ENCODE results near the gene SPOUT1. TPM values are rescaled to one million over a fixed set of nuclear protein-coding genes. Genes with fewer than 3 reads are reported as not detected.

SPOUT1 gene, protein sequence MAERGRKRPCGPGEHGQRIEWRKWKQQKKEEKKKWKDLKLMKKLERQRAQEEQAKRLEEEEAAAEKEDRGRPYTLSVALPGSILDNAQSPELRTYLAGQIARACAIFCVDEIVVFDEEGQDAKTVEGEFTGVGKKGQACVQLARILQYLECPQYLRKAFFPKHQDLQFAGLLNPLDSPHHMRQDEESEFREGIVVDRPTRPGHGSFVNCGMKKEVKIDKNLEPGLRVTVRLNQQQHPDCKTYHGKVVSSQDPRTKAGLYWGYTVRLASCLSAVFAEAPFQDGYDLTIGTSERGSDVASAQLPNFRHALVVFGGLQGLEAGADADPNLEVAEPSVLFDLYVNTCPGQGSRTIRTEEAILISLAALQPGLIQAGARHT
- 14.0 and 15.2 TPM in 2 replicates for total RNA-seq

DNA sequence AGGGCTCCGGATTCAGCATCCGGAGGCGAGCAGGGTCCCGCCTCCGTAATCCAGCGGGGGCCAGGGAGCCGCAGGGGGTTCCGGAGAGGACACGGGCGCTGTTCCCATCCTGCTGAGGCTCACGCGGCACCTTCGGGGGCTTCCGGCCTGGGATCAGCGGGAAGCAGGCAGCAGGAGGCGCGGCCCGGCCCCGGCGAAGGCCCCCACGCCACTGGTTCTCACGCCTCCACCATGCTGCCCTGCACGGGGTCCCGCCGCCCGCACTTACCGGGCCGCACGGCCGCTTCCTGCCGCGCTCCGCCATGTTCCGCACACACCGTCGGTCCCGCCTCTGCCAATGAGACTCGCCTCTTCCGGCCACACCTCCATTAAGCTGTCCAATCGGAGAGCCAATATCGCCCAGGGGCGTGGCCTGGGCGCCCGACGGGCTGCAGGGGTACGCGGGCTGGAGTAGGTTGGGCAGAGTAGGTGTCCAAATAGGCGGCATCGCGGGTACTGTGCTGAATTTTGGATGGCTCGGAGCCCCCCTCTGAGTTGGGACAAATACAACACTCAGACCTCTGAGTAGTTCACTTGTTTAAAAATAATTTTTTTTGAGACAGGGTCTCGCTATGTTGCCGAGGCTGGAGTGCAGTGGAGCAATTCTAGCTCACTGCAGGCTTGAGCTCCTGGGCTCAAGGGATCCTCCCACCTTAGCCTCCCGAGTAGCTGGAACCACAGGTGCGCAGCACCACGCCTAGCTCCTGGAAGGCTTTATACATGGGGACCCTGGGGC, at the start of gene SPOUT1:
TSS of gene SPOUT1 (minus strand) at position 318 of the 775 bp plus-strand sequence. CDS start at position 304, 14 bp downstream.

DNA sequence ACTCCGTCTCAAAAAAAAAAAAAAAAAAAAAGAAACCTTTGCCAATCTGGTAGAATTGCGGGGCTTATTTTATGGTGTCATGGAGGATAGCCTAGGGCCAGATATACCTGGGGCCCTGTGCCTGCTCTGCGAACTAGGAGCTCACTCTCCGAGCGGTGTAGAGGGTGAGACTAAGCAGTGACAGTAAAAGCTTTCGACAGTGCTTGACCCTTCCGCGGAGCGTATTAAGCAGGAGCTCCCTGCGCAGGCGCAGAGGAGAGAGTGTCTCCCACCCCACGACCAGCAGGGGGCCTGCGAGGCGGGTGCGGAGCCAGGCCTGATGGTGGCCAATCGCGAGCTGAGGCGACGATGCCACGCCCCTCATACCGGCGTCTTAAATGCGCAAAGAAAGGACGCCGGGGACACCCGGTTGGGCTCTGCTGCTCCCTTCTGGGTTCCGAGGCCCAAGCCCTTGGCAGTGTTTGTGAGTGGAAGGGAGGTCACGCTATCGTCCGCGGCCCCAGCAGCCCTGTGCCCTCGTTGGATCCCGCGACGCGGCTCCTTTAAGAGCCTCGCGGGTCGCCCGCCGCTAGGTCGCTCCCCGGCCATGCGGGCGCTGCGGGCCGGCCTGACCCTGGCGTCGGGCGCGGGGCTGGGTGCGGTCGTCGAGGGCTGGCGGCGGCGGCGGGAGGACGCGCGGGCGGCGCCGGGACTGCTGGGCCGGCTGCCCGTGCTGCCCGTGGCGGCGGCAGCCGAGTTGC, 11.3 kb downstream of the SPOUT1 start, which contains the start of gene ENDOG:
TSS of gene ENDOG (plus strand) at position 402 of the 740 bp plus-strand sequence. CDS start at position 587, 185 bp downstream.

DNA sequence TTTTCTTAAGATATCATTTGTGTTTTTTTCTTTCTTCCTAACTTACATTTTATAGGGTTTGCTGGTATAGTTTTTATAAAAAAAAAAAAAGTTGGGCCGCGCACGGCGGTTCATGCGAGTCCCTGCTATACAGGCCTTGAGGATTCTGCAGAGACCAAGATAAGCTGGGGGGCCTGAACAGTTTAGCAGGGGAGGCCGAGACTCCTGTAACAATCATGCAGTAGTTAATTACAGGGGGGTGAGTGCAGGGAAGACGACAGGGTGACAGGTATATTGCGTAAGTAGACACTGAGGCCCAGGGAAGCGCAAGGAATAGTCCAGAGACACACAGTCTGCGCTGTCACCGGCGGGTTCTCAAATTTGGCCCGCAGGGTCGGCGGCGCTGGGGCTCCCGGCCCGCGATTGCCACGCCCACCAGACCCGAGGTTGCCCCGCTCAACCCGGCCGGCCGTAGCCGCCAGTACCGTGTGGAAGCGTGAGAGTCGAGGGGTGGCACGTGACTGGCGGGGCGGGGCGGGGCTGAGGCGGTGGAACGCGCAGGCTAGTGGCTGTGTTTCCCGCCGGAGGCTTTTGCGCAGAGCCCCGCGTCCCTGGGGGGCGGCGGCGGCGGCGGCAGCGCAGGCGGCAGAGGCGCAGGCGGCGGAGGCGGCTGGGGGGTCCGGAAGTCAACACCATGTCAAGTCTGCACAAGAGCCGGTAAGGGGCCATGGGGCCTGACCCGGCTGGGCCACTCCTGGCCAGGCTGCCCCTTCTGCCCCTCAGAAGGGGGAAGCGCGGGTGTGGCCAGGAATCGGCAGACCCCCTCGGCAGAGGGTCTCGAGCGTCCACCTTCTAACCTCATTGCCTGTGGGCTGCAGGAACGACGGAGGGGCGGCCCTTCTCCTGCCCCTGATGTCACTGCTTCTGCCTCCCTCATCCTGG, 42.7 kb downstream of the SPOUT1 start, which contains the start of gene TBC1D13:
TSS of gene TBC1D13 (plus strand) at position 573 of the 921 bp plus-strand sequence. CDS start at position 674, 101 bp downstream.

DNA sequence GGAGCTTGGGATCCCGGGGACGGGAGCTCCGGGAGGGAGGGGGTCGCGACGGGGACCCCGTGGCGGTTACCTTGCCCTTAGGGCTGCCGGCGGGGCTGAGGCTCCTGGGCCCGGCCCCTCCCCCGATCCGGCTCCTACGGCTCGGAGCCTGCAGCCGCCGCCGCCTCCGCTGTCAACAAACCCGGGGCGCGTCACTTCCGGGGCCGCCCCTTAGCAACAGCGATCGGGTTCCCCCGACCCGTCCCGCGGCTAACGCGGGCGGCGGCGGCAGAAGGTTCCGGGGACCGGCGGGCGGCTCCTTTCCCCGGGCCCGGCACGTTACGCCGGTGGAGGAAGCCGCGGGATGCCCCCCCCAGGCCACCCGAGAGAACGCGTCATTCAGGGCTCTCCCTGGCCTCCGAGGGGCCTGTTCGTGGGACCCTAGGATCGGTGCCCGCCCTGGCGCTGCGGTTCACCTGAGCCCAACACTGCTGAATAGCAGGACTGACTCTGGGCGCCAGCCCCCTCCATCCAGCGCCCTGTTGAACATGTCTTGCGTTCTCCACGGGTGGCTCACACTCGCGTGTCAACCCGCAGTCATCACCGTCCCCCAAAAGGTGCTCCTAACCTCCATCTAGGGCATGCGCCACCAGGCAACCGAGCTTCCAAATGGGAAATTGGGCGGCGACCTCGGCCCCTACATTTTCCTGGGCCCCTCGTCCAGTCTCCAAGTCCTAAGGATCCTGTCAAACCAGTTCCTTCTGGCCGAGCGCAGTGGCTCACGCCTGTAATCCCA, 57.7 kb downstream of the SPOUT1 start, which contains the start of gene ZER1:
TSS of gene ZER1 (minus strand) at position 183 of the 775 bp plus-strand sequence. CDS start 16,362 bp downstream, outside the sequence.

Other genes with a start within 250 kb of the SPOUT1 start
- 30.9 and 32.1 TPM in 2 replicates for gene DYNC2I2, start 172.9 kb downstream of the SPOUT1 start, total RNA-seq
- gene SET, start 140.6 kb downstream of the SPOUT1 start, total RNA-seq = 292 and 558 TPM in 2 replicates
- 5.8 and 8.5 TPM in 2 replicates for gene PKN3, start 127.3 kb downstream of the SPOUT1 start, total RNA-seq
- gene ZDHHC12, start 105.7 kb downstream of the SPOUT1 start, total RNA-seq = 31.3 and 44.9 TPM in 2 replicates
- 15.8 and 16.6 TPM in 2 replicates for gene ZER1, start 57.9 kb downstream of the SPOUT1 start, total RNA-seq
- gene TBC1D13, start 42.5 kb downstream of the SPOUT1 start, total RNA-seq = 11.3 and 12.5 TPM in 2 replicates
- 18.0 and 18.6 TPM in 2 replicates for gene ENDOG, start 11.3 kb downstream of the SPOUT1 start, total RNA-seq
- 4.3 and 4.4 TPM in 2 replicates for gene KYAT1, start 52.2 kb upstream of the SPOUT1 start, total RNA-seq
- 52.6 and 91.1 TPM in 2 replicates for gene LRRC8A, start 52.3 kb upstream of the SPOUT1 start, total RNA-seq
- 0.34 TPM in 1 of 2 replicates, not detected in the other for gene PHYHD1, start 91.2 kb upstream of the SPOUT1 start, total RNA-seq
- gene DOLK, start 117.8 kb upstream of the SPOUT1 start, total RNA-seq = 25.5 and 27.3 TPM in 2 replicates
- 36.3 and 43.2 TPM in 2 replicates for gene NUP188, start 117.9 kb upstream of the SPOUT1 start, total RNA-seq
- 26.8 and 27.8 TPM in 2 replicates for gene SH3GLB2, start 198.5 kb upstream of the SPOUT1 start, total RNA-seq
- 12.1 and 16.8 TPM in 2 replicates for gene MIGA2, start 206.8 kb upstream of the SPOUT1 start, total RNA-seq

Data from dermis lymphatic vessel endothelial cell (primary cell).